ENCODE data around the gene PPP2R2D. TPM values are rescaled to one million over a fixed set of nuclear protein-coding genes. Genes with fewer than 3 reads are reported as not detected.

Gene PPP2R2D
- polyA plus RNA-seq, 1 of the 3 experiments (the other 2 are of a cell fraction), result 25.1 TPM

DNA sequence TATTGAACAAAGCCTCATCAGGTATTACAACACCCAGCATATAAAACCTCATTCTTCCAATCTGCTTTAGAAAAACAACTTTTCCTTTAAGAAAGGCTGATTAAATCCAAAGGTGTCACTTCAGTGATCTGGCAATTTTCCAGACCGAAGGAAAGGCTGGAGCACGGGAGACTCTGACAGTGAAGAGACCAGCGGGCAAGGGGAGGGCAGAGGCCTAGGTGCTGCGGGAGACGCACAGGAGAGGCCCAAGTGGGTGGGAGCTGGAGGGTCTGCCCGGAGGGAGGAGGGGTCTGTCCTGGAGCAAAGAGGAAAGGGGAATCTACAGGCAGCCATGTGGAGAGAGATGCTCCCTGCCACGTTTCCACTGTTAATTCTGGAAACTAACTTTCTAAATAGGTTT, 24.3 kb upstream of the PPP2R2D start (continued):
- no peak for TF ChIP-seq JUND (IDR thresholded peaks at IDR 0.05)

- TF ChIP-seq, protein P1, sequence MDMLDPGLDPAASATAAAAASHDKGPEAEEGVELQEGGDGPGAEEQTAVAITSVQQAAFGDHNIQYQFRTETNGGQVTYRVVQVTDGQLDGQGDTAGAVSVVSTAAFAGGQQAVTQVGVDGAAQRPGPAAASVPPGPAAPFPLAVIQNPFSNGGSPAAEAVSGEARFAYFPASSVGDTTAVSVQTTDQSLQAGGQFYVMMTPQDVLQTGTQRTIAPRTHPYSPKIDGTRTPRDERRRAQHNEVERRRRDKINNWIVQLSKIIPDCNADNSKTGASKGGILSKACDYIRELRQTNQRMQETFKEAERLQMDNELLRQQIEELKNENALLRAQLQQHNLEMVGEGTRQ (IDR thresholded peaks at IDR 0.05; ENCODE audit: borderline replicate concordance, low read depth, low read length), result no peak
- TF ChIP-seq, protein P2, sequence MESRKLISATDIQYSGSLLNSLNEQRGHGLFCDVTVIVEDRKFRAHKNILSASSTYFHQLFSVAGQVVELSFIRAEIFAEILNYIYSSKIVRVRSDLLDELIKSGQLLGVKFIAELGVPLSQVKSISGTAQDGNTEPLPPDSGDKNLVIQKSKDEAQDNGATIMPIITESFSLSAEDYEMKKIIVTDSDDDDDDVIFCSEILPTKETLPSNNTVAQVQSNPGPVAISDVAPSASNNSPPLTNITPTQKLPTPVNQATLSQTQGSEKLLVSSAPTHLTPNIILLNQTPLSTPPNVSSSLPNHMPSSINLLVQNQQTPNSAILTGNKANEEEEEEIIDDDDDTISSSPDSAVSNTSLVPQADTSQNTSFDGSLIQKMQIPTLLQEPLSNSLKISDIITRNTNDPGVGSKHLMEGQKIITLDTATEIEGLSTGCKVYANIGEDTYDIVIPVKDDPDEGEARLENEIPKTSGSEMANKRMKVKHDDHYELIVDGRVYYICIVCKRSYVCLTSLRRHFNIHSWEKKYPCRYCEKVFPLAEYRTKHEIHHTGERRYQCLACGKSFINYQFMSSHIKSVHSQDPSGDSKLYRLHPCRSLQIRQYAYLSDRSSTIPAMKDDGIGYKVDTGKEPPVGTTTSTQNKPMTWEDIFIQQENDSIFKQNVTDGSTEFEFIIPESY (IDR thresholded peaks at IDR 0.05; ENCODE audit: borderline replicate concordance, low read depth), result no peak
- no peak for TF ChIP-seq RFX5 (IDR thresholded peaks at IDR 0.05; ENCODE audit: low read length)
- Histone ChIP-seq H2AFZ (ENCODE audit: low read depth) (no peak overlapping the region), H3K27me3 (ENCODE audit: insufficient read depth) (no peaks in the 10 kb centered on the region), H3K9me2 (no peaks in the 10 kb centered on the region), H3K36me3 (replicated peaks in 1 of 2; ENCODE audit: control insufficient read depth in 1 of 2, insufficient read depth in 2 of 2, low read length in 1 of 2) (no peaks in the 10 kb centered on the region), H3K9ac (no peak overlapping the region), H3K4me1 (ENCODE audit: control insufficient read depth in 1 of 2, insufficient read depth in 2 of 2, low read depth in 1 of 2, low read length in 1 of 2) (no peaks in the 10 kb centered on the region; a peak in 1 of 4 replicates), H3K27ac (ENCODE audit: low read depth in 2 of 2, low read length in 1 of 2) (no peak overlapping the region), H3K4me3 (ENCODE audit: low read depth in 2 of 2, low read length in 1 of 2) (no peak overlapping the region), H3K9me3 (no peaks in the 10 kb centered on the region), H3K79me2 (ENCODE audit: insufficient read depth) (no peaks in the 10 kb centered on the region), H4K20me1 (ENCODE audit: insufficient read depth) (no peaks in the 10 kb centered on the region), H3K4me2 (no peak overlapping the region), H3F3A (replicated peaks; ENCODE audit: insufficient read depth) (no peaks in the 10 kb centered on the region)
- ChIA-PET CTCF (interaction anchor here (1.0 to 1.3 kb wide), 3 partner anchors 10 to 262 kb away, joined by 3 to 9 read pairs (median 4); no protein-coding TSS in a partner anchor), POLR2A (no interaction called here)
- no peak for DNase-seq
- 60% methylated on average over 11 of the region's 13 CpGs for WGBS (ENCODE audit: low lambda C conversion rate)
Observed at GRCh38 chr10:131880016-131880590, 20.7 kb upstream of the PPP2R2D start.

- H3K4me1 ChIP-seq (ENCODE audit: control insufficient read depth in 1 of 2, insufficient read depth in 2 of 2, low read depth in 1 of 2, low read length in 1 of 2), result no peaks in the 10 kb centered on the region; a peak in 1 of 4 replicates
- H4K20me1 ChIP-seq (ENCODE audit: insufficient read depth), result no peaks in the 10 kb centered on the region
- no peak overlapping the region for H3K27ac ChIP-seq (ENCODE audit: low read depth in 2 of 2, low read length in 1 of 2)
- H3K9me3 ChIP-seq, result no peaks in the 10 kb centered on the region
- no peaks in the 10 kb centered on the region for H3K79me2 ChIP-seq (ENCODE audit: insufficient read depth)
- H2AFZ ChIP-seq (ENCODE audit: low read depth), result no peak overlapping the region
- H3F3A ChIP-seq (replicated peaks; ENCODE audit: insufficient read depth), result no peaks in the 10 kb centered on the region
- H3K4me2 ChIP-seq, result no peak overlapping the region
- DNase-seq, result no peak
- H3K4me3 ChIP-seq (ENCODE audit: low read depth in 2 of 2, low read length in 1 of 2), result no peak overlapping the region
- no peaks in the 10 kb centered on the region for H3K36me3 ChIP-seq (replicated peaks in 1 of 2; ENCODE audit: control insufficient read depth in 1 of 2, insufficient read depth in 2 of 2, low read length in 1 of 2)
- CTCF ChIA-PET, result interaction anchor here (1.1 to 1.3 kb wide), 2 partner anchors 11 to 261 kb away, joined by 3 to 9 read pairs; no protein-coding TSS in a partner anchor
- H3K27me3 ChIP-seq (ENCODE audit: insufficient read depth), result no peaks in the 10 kb centered on the region
- no peaks in the 10 kb centered on the region for H3K9me2 ChIP-seq
- no peak overlapping the region for H3K9ac ChIP-seq
- POLR2A ChIA-PET, result no interaction called here
- 53% methylated on average over 15 of the region's 15 CpGs for WGBS (ENCODE audit: low lambda C conversion rate)
- TF ChIP-seq FOSL2 (IDR thresholded peaks at IDR 0.05; ENCODE audit: borderline replicate concordance, low read depth) (no peak), RAD21 (IDR thresholded peaks at IDR 0.05; ENCODE audit: low read length) (no peak), RCOR1 (IDR thresholded peaks at IDR 0.05; ENCODE audit: low read length) (no peak), MXI1 (IDR thresholded peaks at IDR 0.05; ENCODE audit: low read depth, low read length) (no peak), TEAD4 (IDR thresholded peaks at IDR 0.05; ENCODE audit: borderline replicate concordance, insufficient read depth) (no peak), FOXJ3 (CRISPR knock-in tag; IDR thresholded peaks at IDR 0.05) (no peak), IRF3 (IDR thresholded peaks at IDR 0.05; ENCODE audit: low read depth, low read length) (no peak), SMC3 (IDR thresholded peaks at IDR 0.05; ENCODE audit: low read depth, low read length) (no peak), TAF1 (IDR thresholded peaks at IDR 0.05; ENCODE audit: borderline replicate concordance, low read depth, low read length) (no peak), FOXM1 (IDR thresholded peaks at IDR 0.05; ENCODE audit: low read depth) (no peak), RXRA (IDR thresholded peaks at IDR 0.05; ENCODE audit: borderline replicate concordance, low read depth) (no peak), YY1 (IDR thresholded peaks at IDR 0.05; ENCODE audit: low read depth) (no peak), TCF12 (IDR thresholded peaks at IDR 0.05) (no peak)
- TF ChIP-seq, protein P2 (IDR thresholded peaks at IDR 0.05; ENCODE audit: borderline replicate concordance, low read depth), result no peak
Observed at GRCh38 chr10:131881104-131881880, 19.5 kb upstream of the PPP2R2D start.

All from SK-N-SH (cell line).